ENCODE measurements around the gene MRFAP1L1.

MRFAP1L1 gene

GRCh38 chr4:6696611-6697010 lies 13.1 kb downstream of the MRFAP1L1 start:
- DNase-seq (ENCODE audit: low read depth in 2 of 2), result no peak
- no peak overlapping the region for H3K4me3 ChIP-seq (replicated peaks in 1 of 2; ENCODE audit: low read depth in 2 of 2, low read length in 2 of 2)
- TF ChIP-seq, protein P1, sequence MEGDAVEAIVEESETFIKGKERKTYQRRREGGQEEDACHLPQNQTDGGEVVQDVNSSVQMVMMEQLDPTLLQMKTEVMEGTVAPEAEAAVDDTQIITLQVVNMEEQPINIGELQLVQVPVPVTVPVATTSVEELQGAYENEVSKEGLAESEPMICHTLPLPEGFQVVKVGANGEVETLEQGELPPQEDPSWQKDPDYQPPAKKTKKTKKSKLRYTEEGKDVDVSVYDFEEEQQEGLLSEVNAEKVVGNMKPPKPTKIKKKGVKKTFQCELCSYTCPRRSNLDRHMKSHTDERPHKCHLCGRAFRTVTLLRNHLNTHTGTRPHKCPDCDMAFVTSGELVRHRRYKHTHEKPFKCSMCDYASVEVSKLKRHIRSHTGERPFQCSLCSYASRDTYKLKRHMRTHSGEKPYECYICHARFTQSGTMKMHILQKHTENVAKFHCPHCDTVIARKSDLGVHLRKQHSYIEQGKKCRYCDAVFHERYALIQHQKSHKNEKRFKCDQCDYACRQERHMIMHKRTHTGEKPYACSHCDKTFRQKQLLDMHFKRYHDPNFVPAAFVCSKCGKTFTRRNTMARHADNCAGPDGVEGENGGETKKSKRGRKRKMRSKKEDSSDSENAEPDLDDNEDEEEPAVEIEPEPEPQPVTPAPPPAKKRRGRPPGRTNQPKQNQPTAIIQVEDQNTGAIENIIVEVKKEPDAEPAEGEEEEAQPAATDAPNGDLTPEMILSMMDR (IDR thresholded peaks at IDR 0.05; ENCODE audit: low read depth, low read length), result no peak

DNA sequence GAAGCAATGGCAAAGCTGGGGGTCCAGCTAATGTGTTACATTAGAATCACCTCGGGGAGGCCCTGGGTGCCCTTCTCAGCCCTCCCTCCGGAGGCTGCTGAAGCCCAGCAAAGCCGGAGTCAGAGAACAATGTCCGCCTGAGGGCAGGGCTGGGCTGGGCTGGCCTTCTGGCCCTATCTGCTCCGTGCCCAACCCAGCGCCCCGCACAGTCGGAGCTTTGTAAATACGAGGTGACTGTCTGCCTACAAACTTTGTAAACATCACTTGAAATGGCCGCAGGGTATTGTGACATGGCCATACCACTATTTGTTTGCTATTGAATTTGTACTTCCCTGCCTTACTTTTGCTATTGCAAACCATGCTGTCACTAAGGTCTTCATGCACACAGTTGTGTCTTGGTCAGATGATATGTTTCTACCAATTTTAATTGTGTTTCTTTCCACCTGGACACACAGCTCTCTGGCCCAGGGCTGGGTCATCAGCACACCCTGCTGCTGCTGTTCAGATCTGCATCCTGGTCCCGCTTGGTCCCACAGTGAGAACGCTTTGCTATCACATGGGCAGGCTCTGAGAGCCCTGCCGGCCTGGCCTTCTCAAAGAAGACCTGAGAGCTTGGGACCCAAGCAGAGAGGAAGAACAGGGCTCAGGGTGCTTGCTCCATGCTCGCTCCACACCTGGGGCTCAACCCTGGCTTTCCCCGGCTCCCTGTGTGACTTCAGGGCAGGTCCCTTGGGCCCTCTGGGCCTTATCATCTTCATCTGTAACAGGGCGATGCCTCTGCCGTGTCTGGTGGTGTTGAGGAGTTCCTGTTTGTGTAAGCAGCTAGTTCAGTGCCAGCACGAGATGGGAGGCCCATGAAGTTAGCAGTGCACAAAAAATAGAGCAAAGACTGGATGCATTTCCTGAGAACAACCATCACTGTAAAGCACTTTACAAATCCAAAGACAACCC lies 13.7 kb downstream of the MRFAP1L1 start:
- TF ChIP-seq, protein P1 (IDR thresholded peaks at IDR 0.05; ENCODE audit: low read depth, low read length), result no peak
- no peak overlapping the region for H3K4me3 ChIP-seq (replicated peaks in 1 of 2; ENCODE audit: low read depth in 2 of 2, low read length in 2 of 2)
- DNase-seq (ENCODE audit: low read depth in 2 of 2), result no peak

- TF ChIP-seq, protein P1 (IDR thresholded peaks at IDR 0.05; ENCODE audit: low read depth, low read length), result no peak
- H3K4me3 ChIP-seq (replicated peaks in 1 of 2; ENCODE audit: low read depth in 2 of 2, low read length in 2 of 2), result no peak overlapping the region
- no peak for DNase-seq (ENCODE audit: low read depth in 2 of 2)
Measured at GRCh38 chr4:6694177-6694901, 15.3 kb downstream of the MRFAP1L1 start.

DNA sequence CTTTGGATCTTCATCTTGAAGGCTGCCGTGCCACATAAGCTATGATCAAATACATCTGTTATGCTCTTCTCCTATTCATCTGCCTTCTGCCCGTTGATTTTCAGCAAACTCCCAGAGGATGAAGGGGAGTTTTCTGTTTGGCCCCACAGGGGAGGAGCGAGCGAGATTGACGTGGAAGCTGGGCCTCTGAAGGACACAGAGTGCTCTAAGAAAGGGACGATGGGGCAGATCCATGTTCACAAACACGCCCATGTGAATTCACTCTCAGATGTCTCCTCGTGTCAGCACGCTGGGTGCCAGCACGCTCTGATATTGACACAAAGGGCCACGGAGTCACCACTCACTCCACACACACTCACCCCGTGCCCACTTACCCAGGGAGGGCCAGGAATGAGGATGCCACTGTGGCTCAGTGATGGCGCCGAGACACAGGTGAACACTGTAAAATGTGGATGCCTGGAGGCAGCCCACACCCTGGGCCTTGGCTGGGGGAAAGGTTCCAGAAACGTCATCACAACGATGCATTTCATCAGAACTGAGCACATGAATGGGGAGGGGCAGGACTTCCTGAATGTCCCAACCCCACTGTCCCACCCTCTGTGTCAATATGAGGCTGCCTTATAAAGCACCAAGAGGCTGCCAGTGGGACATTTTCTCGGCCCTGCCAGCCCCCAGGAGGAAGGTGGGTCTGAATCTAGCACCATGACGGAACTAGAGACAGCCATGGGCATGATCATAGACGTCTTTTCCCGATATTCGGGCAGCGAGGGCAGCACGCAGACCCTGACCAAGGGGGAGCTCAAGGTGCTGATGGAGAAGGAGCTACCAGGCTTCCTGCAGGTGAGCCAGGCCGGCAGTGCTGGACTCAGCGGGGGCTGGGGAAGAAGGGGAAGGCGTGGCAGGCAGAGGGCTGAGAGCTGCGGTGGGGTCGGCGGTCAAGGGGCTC lies 16.2 kb downstream of the MRFAP1L1 start, which contains the start of gene S100P:
S100P (plus strand) TSS at position 648 of the 946 bp plus-strand sequence; CDS start at position 703, 55 bp downstream.
- H3K4me3 ChIP-seq (replicated peaks in 1 of 2; ENCODE audit: low read depth in 2 of 2, low read length in 2 of 2), result no peak within 1 kb of the TSS
- peak in 1 of 2 donors; percentile 21 for DNase-seq (ENCODE audit: low read depth in 2 of 2)
- TF ChIP-seq, protein P1 (IDR thresholded peaks at IDR 0.05; ENCODE audit: low read depth, low read length), result no peak

DNA sequence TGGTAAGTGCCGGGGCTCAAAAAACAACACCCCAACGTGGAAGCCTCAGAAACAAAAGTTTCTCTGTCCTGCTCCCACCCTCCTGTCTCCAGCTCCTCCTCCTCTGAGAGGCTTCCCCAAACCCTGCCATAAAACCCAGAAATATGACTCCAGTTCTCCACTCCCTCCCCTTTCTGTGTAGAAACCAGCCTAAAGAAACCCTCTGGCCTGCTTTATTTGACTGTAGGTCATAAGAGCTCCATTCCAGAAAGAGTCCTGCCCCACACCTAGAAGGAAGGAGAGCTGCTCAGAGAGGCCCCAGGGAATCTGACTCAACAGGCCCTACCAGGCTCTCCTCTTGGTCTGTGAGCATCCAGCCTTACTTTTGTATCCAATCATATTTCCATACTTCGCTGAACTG lies 16.9 kb downstream of the MRFAP1L1 start:
- peak in 1 of 2 donors; percentile 30 for DNase-seq (ENCODE audit: low read depth in 2 of 2)
- TF ChIP-seq, protein P1 (IDR thresholded peaks at IDR 0.05; ENCODE audit: low read depth, low read length), result no peak
- H3K4me3 ChIP-seq (replicated peaks in 1 of 2; ENCODE audit: low read depth in 2 of 2, low read length in 2 of 2), result no peak overlapping the region

DNA sequence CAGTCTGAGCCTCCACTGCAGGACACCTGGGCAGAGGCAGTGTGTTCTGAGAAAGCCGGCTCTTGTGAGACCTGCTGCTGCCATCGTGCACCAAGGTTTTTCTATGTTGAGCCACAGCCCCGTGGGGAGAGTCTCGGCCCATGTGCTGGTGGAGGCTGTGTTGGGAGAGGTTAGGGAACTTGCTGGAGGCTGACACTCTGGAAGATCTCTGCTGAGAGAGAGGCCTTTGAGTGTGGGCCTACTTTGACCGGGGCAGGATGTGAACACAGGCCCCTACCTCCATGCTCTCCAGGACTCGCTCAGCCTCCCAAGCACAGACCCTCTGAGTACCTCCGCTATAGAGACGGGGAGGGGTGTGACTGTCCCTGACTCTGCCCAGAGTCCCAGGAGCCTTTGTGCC lies 17.3 kb downstream of the MRFAP1L1 start:
- TF ChIP-seq, protein P1 (IDR thresholded peaks at IDR 0.05; ENCODE audit: low read depth, low read length), result no peak
- no peak overlapping the region for H3K4me3 ChIP-seq (replicated peaks in 1 of 2; ENCODE audit: low read depth in 2 of 2, low read length in 2 of 2)
- DNase-seq (ENCODE audit: low read depth in 2 of 2), result no peak

All from cardiac fibroblast (primary cell).